CD4-positive, alpha-beta T cell treated with Interleukin-17A for 4 hours (primary cell): ENCODE data around the gene ARMCX6.
"Not testable (repeated sequence)": the region's sequence is repeated elsewhere in the genome, so short reads cannot be mapped to it uniquely, and the experiment has no call there.

Experiments
- DNase-seq: peaks from one replicate; pipeline ENCODE4 v3.0.0-alpha.2; 2020; ENCODE audit warnings: mixed read lengths

ARMCX6 gene

GRCh38 chrX:101617211-101618191 is at the start of gene ARMCX6:
Gene ARMCX6, minus strand, starts transcription at chrX:101618000. Its CDS starts 1,380 bp downstream, at chrX:101616620.
- peak; percentile 79 for DNase-seq

GRCh38 chrX:101659601-101660063 is 41.8 kb upstream of the ARMCX6 start, which contains the start of gene ARMCX2:
Gene ARMCX2, minus strand, starts transcription at chrX:101659850. Its CDS starts 2,262 bp downstream, at chrX:101657588.
- peak; percentile 28 for DNase-seq

- DNase-seq, result peak; percentile 80
Observed at GRCh38 chrX:101658661-101659491, 41.1 kb upstream of the ARMCX6 start.

GRCh38 chrX:101657495-101657894 is 39.7 kb upstream of the ARMCX6 start:
- no peak for DNase-seq

- no peak for DNase-seq
Observed at GRCh38 chrX:101656817-101657216, 39.0 kb upstream of the ARMCX6 start.

GRCh38 chrX:101655534-101655933 is 37.7 kb upstream of the ARMCX6 start:
- no peak for DNase-seq

GRCh38 chrX:101647716-101648115 is 29.9 kb upstream of the ARMCX6 start:
- DNase-seq, result not testable (repeated sequence)

- DNase-seq, result no peak
Observed at GRCh38 chrX:101642093-101642492, 24.3 kb upstream of the ARMCX6 start.

- DNase-seq, result no peak
Observed at GRCh38 chrX:101639583-101639982, 21.8 kb upstream of the ARMCX6 start.

- DNase-seq, result no peak
Observed at GRCh38 chrX:101619364-101619763, 1.6 kb upstream of the ARMCX6 start.

- no peak for DNase-seq
Observed at GRCh38 chrX:101605728-101606127, 12.1 kb downstream of the ARMCX6 start.

- no peak for DNase-seq
Observed at GRCh38 chrX:101605146-101605545, 12.7 kb downstream of the ARMCX6 start.

- DNase-seq, result no peak
Observed at GRCh38 chrX:101602077-101602476, 15.7 kb downstream of the ARMCX6 start.

- DNase-seq, result not testable (repeated sequence)
Observed at GRCh38 chrX:101599592-101599991, 18.2 kb downstream of the ARMCX6 start.

GRCh38 chrX:101595739-101596419 is 21.9 kb downstream of the ARMCX6 start:
- peak; percentile 48 for DNase-seq
